ENCODE measurements around the gene AGR3.
"Not testable (repeated sequence)": the region's sequence is repeated elsewhere in the genome, so short reads cannot be mapped to it uniquely, and the experiment has no call there.

AGR3 gene

DNA sequence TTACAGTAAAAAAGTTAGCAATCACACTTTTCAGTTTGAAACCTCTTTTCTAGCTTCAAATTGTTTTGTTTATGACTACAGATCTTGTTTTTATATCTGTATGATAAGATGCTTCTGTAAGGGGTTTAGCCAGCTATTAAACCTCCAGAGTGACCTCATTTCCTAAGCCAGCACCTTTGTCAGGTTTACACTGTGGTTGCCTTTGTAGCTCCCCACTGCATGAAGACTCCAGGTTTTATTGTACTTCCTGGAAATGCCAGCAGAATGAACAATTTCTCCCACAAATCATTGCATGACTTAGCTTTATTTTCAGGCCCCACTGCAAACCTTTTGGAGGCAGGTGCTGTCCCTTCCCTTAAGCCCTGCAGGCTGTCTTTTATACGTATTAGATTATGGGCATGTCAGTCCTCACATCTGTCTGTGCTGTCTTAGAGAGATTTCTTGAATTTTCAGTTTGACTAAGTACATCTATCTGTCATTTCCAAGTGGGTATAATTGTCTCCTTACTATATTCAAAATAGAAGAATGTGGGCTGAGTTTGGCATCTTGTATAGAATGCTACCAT is 8.2 kb upstream of the AGR3 start:
- H3K4me1 ChIP-seq (ENCODE audit: control insufficient read depth, low read depth, low read length): no peaks in the 10 kb centered on the region
- no peak overlapping the region for H3K9ac ChIP-seq (ENCODE audit: low read length)
- no peaks in the 10 kb centered on the region for H3K36me3 ChIP-seq (ENCODE audit: control insufficient read depth, low read depth, low read length)
- H3K9me3 ChIP-seq (ENCODE audit: control insufficient read depth, low read depth, low read length): no peaks in the 10 kb centered on the region
- H3K4me3 ChIP-seq (ENCODE audit: low read length): no peak overlapping the region
- H3K27me3 ChIP-seq (ENCODE audit: control insufficient read depth, insufficient read depth, low read length): no peaks in the 10 kb centered on the region
- no peak overlapping the region for H3K27ac ChIP-seq (ENCODE audit: low read length)

DNA sequence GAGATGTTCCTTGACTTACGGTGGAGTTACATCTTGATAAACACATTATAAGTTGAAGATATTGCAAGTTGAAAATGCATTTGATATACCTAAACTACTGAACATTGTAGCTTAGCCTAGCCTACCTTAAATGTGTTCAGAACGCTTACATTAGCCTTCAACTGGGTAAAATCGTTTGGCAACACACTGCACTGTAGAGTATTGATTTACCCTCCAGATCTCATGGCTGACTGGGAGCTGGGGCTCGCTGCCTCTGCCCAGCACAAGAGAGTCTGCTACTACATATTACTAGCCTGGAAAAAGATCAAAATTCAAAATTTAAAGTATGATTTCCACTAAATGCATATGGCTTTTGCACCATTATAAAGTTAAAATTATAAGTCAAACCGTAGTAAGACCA is 7.5 kb upstream of the AGR3 start:
- Histone ChIP-seq H3K4me3 (ENCODE audit: low read length) (no peak overlapping the region), H3K27ac (ENCODE audit: low read length) (no peak overlapping the region), H3K4me1 (ENCODE audit: control insufficient read depth, low read depth, low read length) (no peaks in the 10 kb centered on the region), H3K9me3 (ENCODE audit: control insufficient read depth, low read depth, low read length) (no peaks in the 10 kb centered on the region), H3K9ac (ENCODE audit: low read length) (no peak overlapping the region), H3K27me3 (ENCODE audit: control insufficient read depth, insufficient read depth, low read length) (no peaks in the 10 kb centered on the region), H3K36me3 (ENCODE audit: control insufficient read depth, low read depth, low read length) (no peaks in the 10 kb centered on the region)

DNA sequence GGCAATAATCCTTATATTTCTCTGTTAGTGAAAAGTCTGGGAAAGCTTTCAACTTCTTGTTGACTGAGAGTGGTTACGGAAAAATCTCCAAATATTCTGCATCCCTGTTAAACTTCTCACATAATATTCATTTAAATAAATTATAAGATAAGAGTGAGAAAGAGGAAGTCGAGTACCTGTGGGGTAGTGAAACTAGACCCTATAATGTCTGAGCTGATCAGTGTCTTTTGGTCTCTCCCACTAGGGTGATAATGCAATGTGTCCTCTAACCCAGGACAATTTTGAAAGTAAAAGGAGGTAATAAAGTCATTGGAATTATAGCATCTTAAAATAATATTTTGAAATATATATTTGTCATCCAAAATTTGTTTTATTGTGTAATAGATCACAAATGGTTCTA is 2.1 kb upstream of the AGR3 start:
- Histone ChIP-seq H3K27me3 (ENCODE audit: control insufficient read depth, insufficient read depth, low read length) (no peaks in the 10 kb centered on the region), H3K9me3 (ENCODE audit: control insufficient read depth, low read depth, low read length) (no peaks in the 10 kb centered on the region), H3K4me3 (ENCODE audit: low read length) (no peak overlapping the region), H3K36me3 (ENCODE audit: control insufficient read depth, low read depth, low read length) (no peaks in the 10 kb centered on the region), H3K9ac (ENCODE audit: low read length) (no peak overlapping the region), H3K4me1 (ENCODE audit: control insufficient read depth, low read depth, low read length) (no peaks in the 10 kb centered on the region), H3K27ac (ENCODE audit: low read length) (no peak overlapping the region)

DNA sequence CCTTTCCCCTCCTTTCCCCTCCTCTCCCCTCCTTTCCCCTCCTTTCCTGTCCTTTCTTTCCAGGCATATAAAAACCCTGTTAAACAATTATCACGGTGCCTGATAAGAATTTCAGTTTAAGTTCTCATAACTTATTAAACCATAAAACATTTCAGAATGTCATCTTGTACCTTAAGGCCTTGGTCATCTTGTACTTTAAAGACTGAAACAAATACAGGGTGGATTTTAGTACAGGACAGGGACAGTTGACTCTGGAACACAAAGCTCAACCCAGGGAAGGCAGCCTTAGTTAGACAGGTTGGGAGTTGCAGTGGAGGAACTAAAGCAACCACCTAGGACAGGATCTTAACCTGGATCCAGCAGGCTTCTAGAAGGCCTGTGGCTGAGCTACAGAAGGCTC is 1.2 kb downstream of the AGR3 start:
- no peak overlapping the region for H3K9ac ChIP-seq (ENCODE audit: low read length)
- no peaks in the 10 kb centered on the region for H3K36me3 ChIP-seq (ENCODE audit: control insufficient read depth, low read depth, low read length)
- no peak overlapping the region for H3K4me3 ChIP-seq (ENCODE audit: low read length)
- no peaks in the 10 kb centered on the region for H3K27me3 ChIP-seq (ENCODE audit: control insufficient read depth, insufficient read depth, low read length)
- no peaks in the 10 kb centered on the region for H3K9me3 ChIP-seq (ENCODE audit: control insufficient read depth, low read depth, low read length)
- H3K27ac ChIP-seq (ENCODE audit: low read length): no peak overlapping the region
- no peaks in the 10 kb centered on the region for H3K4me1 ChIP-seq (ENCODE audit: control insufficient read depth, low read depth, low read length)

DNA sequence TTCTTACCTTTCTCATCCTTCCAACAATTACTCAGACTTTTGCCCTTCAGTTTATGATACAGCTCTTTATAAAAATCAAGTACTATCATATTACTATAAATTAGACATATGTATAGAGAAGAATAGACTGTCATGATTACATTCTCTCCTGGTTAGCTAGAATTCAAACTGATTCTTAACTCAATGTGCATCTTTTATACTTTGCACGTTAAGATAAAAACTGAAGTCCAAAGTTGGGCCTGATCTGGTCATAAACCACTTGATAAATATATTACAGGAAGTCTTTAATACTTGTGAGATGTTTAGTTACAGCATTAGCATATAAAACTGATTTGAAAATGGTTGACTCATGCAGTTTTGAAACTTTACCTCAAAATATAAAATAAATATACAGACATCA is 2.6 kb downstream of the AGR3 start:
- Histone ChIP-seq H3K36me3 (ENCODE audit: control insufficient read depth, low read depth, low read length) (no peaks in the 10 kb centered on the region), H3K27ac (ENCODE audit: low read length) (no peak overlapping the region), H3K4me3 (ENCODE audit: low read length) (no peak overlapping the region)

DNA sequence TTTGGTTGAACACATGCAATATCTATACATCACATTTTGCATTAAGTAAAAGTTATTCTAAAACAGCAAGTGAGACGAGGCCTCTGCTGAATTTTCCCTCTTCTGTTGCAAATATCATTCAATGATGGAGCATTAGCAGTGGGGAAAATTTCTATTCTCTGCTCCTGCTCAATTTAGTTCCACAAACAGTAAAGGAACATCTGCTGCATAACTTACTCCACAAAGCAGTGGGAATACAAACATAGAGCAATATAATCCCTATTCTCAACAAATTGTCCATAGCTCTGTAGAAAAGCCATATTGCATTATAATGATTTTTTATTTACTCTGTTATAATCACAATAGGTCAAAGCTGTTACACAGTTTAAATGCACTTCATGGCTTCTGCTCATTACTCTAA is 5.9 kb downstream of the AGR3 start:
- Histone ChIP-seq H3K4me1 (ENCODE audit: control insufficient read depth, low read depth, low read length) (no peaks in the 10 kb centered on the region), H3K27ac (ENCODE audit: low read length) (no peak overlapping the region), H3K9me3 (ENCODE audit: control insufficient read depth, low read depth, low read length) (no peaks in the 10 kb centered on the region), H3K9ac (ENCODE audit: low read length) (no peak overlapping the region), H3K27me3 (ENCODE audit: control insufficient read depth, insufficient read depth, low read length) (no peaks in the 10 kb centered on the region), H3K36me3 (ENCODE audit: control insufficient read depth, low read depth, low read length) (no peaks in the 10 kb centered on the region), H3K4me3 (ENCODE audit: low read length) (no peak overlapping the region)

More for the DNA sequence above, 2.6 kb downstream of the AGR3 start:
- Histone ChIP-seq H3K9me3 (ENCODE audit: control insufficient read depth, low read depth, low read length) (no peaks in the 10 kb centered on the region), H3K27me3 (ENCODE audit: control insufficient read depth, insufficient read depth, low read length) (no peaks in the 10 kb centered on the region), H3K9ac (ENCODE audit: low read length) (no peak overlapping the region), H3K4me1 (ENCODE audit: control insufficient read depth, low read depth, low read length) (no peaks in the 10 kb centered on the region)

DNA sequence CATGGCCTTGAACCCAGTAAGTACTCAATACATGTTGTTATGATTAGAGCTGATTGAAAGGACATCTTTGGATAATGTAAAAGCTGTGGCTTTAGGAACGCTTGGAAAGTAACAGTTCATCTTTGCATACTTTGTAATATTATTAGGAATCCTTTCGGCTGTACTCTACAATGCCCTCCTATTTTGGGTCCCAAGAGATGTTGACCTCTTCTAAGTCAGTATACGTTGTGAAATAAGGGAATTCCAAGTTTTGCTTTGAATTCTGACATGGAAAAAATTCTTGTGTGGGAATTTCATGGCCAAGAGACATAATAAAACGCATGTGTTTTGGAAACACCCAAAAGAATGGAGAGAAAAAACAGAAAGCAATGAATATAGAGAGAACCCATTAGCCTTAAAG is 7.7 kb downstream of the AGR3 start:
- H3K9ac ChIP-seq (ENCODE audit: low read length): no peak overlapping the region

DNA sequence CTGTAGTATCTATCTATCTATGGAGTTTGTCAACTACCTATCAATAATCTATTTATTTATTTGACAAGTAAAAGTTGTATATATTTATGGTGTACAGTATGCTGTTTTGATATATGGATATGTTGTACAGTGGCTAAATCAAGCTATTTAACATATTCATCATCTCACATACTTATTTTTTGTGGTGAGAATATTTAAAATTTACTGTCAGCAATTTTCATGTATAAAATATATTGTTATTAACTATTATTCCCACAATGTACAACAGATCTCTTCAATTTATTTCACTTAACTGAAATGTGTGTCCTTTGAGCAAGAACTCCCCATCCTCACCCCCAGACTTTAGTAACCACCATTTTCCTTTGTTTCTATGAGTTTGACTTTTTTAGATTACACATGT is 14.5 kb downstream of the AGR3 start:
- no peaks in the 10 kb centered on the region for H3K27me3 ChIP-seq (ENCODE audit: control insufficient read depth, insufficient read depth, low read length)
- H3K4me1 ChIP-seq (ENCODE audit: control insufficient read depth, low read depth, low read length): no peaks in the 10 kb centered on the region
- no peak overlapping the region for H3K9ac ChIP-seq (ENCODE audit: low read length)
- no peaks in the 10 kb centered on the region for H3K36me3 ChIP-seq (ENCODE audit: control insufficient read depth, low read depth, low read length)
- no peaks in the 10 kb centered on the region for H3K9me3 ChIP-seq (ENCODE audit: control insufficient read depth, low read depth, low read length)
- no peak overlapping the region for H3K27ac ChIP-seq (ENCODE audit: low read length)
- no peak overlapping the region for H3K4me3 ChIP-seq (ENCODE audit: low read length)

More for the DNA sequence above, 7.7 kb downstream of the AGR3 start:
- no peak overlapping the region for H3K27ac ChIP-seq (ENCODE audit: low read length)
- no peaks in the 10 kb centered on the region for H3K4me1 ChIP-seq (ENCODE audit: control insufficient read depth, low read depth, low read length)
- H3K27me3 ChIP-seq (ENCODE audit: control insufficient read depth, insufficient read depth, low read length): no peaks in the 10 kb centered on the region
- no peaks in the 10 kb centered on the region for H3K9me3 ChIP-seq (ENCODE audit: control insufficient read depth, low read depth, low read length)
- H3K36me3 ChIP-seq (ENCODE audit: control insufficient read depth, low read depth, low read length): no peaks in the 10 kb centered on the region
- H3K4me3 ChIP-seq (ENCODE audit: low read length): no peak overlapping the region

DNA sequence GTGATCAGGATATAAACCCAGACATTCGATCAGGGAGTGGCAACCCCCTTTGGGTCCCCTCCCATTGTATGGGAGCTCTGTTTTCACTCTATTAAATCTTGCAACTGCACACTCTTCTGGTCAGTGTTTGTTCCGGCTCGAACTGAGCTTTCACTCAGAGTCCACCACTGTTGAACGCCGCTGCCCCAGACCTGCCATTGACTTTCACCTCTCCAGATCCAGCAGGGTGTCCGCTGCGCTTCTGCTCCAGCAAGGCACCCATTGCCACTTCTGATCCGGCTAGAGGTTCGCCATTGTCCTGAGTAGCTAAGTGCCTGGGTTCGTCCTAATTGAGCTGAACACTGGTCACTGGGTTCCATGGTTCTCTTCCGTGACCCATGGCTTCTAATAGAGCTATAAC is 28.6 kb downstream of the AGR3 start:
- not testable (repeated sequence) for H3K4me1 ChIP-seq (ENCODE audit: control insufficient read depth, low read depth, low read length); H3K9me3 ChIP-seq (ENCODE audit: control insufficient read depth, low read depth, low read length); H3K9ac ChIP-seq (ENCODE audit: low read length); H3K36me3 ChIP-seq (ENCODE audit: control insufficient read depth, low read depth, low read length); H3K27ac ChIP-seq (ENCODE audit: low read length); H3K4me3 ChIP-seq (ENCODE audit: low read length); H3K27me3 ChIP-seq (ENCODE audit: control insufficient read depth, insufficient read depth, low read length)

DNA sequence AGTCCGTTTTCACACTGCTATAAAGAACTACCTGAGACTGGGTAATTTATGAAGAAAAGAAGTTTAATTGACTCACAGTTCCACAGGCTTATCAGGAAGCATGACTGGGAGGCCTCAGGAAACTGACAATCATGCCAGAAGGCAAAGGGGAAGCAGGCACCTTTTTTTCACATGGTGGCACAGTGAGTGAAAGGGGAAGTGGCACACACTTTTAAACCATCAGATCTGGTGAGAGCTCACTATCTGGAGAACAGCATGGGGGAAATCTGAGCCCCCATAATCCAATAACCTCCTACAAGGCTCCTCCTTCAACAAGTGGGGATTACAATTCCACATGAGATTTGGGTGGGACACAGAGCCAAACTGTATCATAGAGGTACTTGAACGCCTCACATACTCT is 30.0 kb downstream of the AGR3 start:
- no peaks in the 10 kb centered on the region for H3K9me3 ChIP-seq (ENCODE audit: control insufficient read depth, low read depth, low read length)
- no peaks in the 10 kb centered on the region for H3K27me3 ChIP-seq (ENCODE audit: control insufficient read depth, insufficient read depth, low read length)
- H3K27ac ChIP-seq (ENCODE audit: low read length): no peak overlapping the region
- H3K4me1 ChIP-seq (ENCODE audit: control insufficient read depth, low read depth, low read length): no peaks in the 10 kb centered on the region
- H3K4me3 ChIP-seq (ENCODE audit: low read length): no peak overlapping the region
- no peak overlapping the region for H3K9ac ChIP-seq (ENCODE audit: low read length)
- H3K36me3 ChIP-seq (ENCODE audit: control insufficient read depth, low read depth, low read length): no peaks in the 10 kb centered on the region

DNA sequence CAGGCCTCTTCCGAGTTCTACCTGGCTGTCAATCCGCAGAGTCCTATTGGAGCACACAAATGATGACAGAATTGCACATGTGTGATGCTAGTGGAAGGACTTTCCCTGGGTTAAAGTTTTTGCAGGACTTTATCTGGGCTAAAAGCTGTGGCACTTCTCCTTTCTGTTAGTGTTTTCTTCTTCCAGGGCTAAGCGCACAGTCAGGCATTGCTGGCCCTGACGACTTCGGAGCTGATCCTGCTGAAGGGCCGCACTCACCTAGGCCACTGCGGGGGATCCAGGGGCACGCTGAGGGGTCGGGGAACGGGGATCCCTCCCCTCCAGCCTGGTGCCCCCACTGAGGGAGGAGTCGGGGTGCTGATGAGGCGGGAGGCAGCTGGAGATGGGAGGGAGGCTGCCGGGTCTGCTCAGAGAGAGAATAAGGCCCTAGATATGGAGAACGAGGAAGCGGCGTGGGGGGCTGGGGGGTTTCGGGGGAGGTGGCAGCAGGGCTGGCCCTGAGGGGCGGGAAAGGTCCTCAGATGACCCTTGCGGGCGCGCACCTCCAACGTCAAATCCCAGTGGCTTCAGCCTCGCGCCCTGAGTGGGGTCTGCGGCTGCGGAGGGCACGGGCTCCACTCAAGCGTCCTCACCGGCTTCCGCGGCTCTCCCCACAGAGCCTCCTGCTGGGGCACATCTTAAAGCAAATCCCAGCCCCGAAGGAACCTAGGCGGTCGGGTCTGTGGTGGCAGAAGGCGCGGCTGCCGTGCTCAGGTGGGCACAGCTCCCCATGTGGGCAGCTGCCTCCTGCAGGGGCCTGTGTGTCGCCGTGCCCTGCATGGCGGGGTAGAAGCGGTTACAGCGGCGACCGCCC is 30.9 kb downstream of the AGR3 start:
- no peaks in the 10 kb centered on the region for H3K9me3 ChIP-seq (ENCODE audit: control insufficient read depth, low read depth, low read length)
- no peaks in the 10 kb centered on the region for H3K27me3 ChIP-seq (ENCODE audit: control insufficient read depth, insufficient read depth, low read length)
- no peak overlapping the region for H3K27ac ChIP-seq (ENCODE audit: low read length)
- H3K36me3 ChIP-seq (ENCODE audit: control insufficient read depth, low read depth, low read length): no peaks in the 10 kb centered on the region
- no peak overlapping the region for H3K4me3 ChIP-seq (ENCODE audit: low read length)
- H3K4me1 ChIP-seq (ENCODE audit: control insufficient read depth, low read depth, low read length): no peaks in the 10 kb centered on the region
- no peak overlapping the region for H3K9ac ChIP-seq (ENCODE audit: low read length)

All from iPS-18a (cell line).